ACC112 (cell line): Measurements from ENCODE around the gene WDR17.
"Not testable (repeated sequence)": the region's sequence is repeated elsewhere in the genome, so short reads cannot be mapped to it uniquely, and the experiment has no call there.

Experiments used
- H2AFZ ChIP-seq: fragments of 200-600 bp; sonication (generic); one replicate; pipeline ENCODE4 v1.6.0; 2017; ENCODE audit warnings: antibody characterized with exemption, low read length; ENCODE audit not compliant: unreplicated experiment
- H3K27ac ChIP-seq: fragments of 200-600 bp; sonication (generic); 2 replicates; pipeline ENCODE4 v1.5.1; 2014; ENCODE audit warnings: low read depth, mild to moderate bottlenecking, antibody characterized with exemption, low read length, moderate library complexity
- H3K27me3 ChIP-seq: fragments of 200-600 bp; sonication (generic); 2 replicates; pipeline ENCODE4 v1.6.1; 2014; ENCODE audit warnings: mild to moderate bottlenecking, antibody characterized with exemption, low read length, moderate library complexity, mixed read lengths; ENCODE audit not compliant: insufficient read depth
- H3K36me3 ChIP-seq: fragments of 200-600 bp; sonication (generic); 2 replicates; pipeline ENCODE4 v1.6.1; 2016; ENCODE audit warnings: mild to moderate bottlenecking, antibody characterized with exemption, low read length, moderate library complexity, mixed read lengths; ENCODE audit not compliant: insufficient read depth
- H3K4me1 ChIP-seq: fragments of 200-600 bp; sonication (generic); one replicate; pipeline ENCODE4 v1.6.1; 2016; ENCODE audit warnings: low read length, mixed read lengths; ENCODE audit not compliant: insufficient read depth, unreplicated experiment, control insufficient read depth
- H3K4me3 ChIP-seq: fragments of 200-600 bp; sonication (generic); 2 replicates; pipeline ENCODE4 v1.5.1; 2014; ENCODE audit warnings: mild to moderate bottlenecking, low read depth, low read length
- H3K79me2 ChIP-seq: fragments of 200-600 bp; sonication (generic); one replicate; pipeline ENCODE4 v1.6.0; 2016; ENCODE audit warnings: low read length; ENCODE audit not compliant: control insufficient read depth, unreplicated experiment, insufficient read depth

The WDR17 gene

DNA sequence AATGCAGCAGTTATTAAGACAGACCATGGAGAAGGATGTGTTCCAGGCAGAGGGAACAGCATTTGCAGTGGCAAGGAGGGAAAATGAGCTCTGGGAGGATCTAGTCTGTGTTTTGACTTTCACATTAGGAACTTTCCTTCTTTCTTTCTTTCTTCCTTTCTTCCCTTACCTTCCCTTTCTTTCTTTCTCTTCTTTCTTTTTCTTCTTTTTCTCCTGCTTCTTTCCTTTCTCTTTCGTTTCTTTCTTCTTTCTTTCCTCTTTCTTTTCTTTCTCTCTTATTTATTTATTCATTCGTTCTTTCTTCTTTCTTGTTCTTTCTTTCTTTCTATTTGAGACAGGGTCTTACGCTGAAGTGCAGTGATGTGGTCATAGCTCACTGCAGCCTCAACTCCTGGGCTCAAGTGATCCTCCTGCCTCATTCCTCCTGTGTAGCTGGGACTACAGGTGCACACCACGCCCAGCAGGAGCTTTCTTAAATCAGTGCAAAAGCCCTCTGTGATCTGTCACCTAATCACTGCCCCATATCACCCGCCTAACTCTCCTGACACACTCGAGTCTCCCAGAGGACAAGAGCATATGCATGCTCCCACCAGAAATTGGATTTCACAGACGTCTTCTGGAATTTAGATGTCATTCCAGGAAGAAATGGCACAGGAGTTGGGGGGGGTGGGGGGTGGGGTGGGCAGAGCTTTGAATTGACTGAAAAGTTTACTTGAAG lies 145.1 kb downstream of the WDR17 start:
- Histone ChIP-seq H3K36me3 (no peaks in the 10 kb centered on the region), H3K4me3 (no peak overlapping the region), H3K27ac (no peak overlapping the region), H3K27me3 (peaks cover 14% of the 10 kb centered on the region), H2AFZ (no peak overlapping the region), H3K4me1 (no peaks in the 10 kb centered on the region), H3K79me2 (no peaks in the 10 kb centered on the region)

DNA sequence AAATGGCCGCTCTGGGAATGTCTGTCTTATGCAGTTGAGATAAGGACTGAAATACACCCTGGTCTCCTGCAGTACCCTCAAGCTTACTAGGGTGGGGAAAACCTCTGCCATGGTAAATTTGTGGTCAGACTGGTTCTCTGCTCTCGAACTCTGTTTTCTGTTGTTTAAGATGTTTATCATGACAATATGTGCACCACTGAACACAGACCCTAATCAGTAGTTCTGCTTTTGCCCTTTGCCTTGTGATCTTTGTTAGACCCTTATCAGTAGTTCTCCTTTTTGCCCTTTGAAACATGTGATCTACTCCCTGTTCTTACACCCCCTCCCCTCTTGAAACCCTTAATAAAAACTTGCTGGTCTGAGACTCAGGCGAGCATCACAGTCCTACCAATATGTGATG lies 146.7 kb downstream of the WDR17 start:
- not testable (repeated sequence) for H3K27me3 ChIP-seq, H3K27ac ChIP-seq, H3K4me1 ChIP-seq, H3K4me3 ChIP-seq, H2AFZ ChIP-seq, H3K36me3 ChIP-seq, H3K79me2 ChIP-seq

DNA sequence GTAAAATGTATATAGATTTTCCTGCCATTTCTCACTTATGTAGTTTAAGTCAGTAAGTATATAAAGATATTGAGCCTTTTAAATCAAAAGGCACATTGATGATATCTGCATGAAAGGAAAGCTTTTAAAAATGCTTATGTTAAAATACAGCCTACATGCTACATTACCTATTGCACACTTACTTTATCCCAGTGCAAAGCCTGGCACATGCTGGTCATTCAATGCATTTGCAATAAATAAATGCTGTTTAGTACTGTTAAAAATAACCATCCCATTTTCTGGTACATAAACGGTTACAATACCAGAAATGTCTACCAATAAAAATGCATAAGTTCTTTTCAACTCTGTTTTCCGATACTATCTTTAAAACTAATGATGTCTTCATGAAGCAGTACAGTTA lies 151.9 kb downstream of the WDR17 start:
- H3K36me3 ChIP-seq: no peaks in the 10 kb centered on the region
- H3K27me3 ChIP-seq: no peaks in the 10 kb centered on the region
- H2AFZ ChIP-seq: no peak overlapping the region
- H3K27ac ChIP-seq: no peak overlapping the region
- no peak overlapping the region for H3K4me3 ChIP-seq
- H3K79me2 ChIP-seq: no peaks in the 10 kb centered on the region
- H3K4me1 ChIP-seq: no peaks in the 10 kb centered on the region

DNA sequence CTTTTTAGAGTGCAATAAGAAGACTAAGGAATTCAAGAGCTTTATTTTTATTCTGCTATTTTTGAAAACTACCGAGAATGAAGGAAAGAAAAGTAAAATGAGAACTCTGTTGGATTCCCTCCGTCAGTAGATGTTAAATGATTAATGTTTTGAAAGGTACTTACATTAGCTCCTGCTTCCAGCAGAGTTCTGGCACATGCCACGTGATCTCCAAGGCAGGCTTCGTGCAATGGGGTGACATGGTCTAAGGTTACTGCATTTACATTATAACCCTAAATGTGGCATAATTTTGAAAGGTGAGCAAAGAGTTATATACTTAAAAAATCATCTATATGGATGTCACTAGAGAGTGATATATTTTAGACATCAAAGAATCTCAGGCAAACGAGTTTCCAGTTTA lies 156.5 kb downstream of the WDR17 start:
- H3K27me3 ChIP-seq: no peaks in the 10 kb centered on the region
- no peak overlapping the region for H3K27ac ChIP-seq
- no peaks in the 10 kb centered on the region for H3K79me2 ChIP-seq
- no peak overlapping the region for H2AFZ ChIP-seq
- H3K36me3 ChIP-seq: no peaks in the 10 kb centered on the region
- no peaks in the 10 kb centered on the region for H3K4me1 ChIP-seq
- H3K4me3 ChIP-seq: no peak overlapping the region

DNA sequence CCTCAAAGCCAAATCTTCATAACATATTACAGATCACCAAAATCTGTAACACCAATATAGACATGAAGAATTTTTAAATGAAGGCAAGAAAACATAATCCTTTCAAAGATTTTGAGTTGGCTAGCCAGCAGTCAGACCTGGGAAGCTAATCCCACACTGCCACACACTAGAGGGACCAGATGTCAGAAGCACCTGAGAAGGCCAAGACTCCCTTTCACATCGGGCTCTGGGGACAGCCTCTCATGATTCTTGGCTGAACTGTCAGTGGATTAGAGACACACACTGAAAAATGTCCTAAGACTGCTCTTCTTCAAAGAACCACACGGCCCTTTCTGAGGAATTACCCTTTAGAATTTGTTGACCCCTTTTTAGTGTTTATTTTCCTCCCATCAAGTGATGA lies 157.9 kb downstream of the WDR17 start:
- H3K79me2 ChIP-seq: no peaks in the 10 kb centered on the region
- no peak overlapping the region for H2AFZ ChIP-seq
- no peak overlapping the region for H3K4me3 ChIP-seq
- H3K27me3 ChIP-seq: no peaks in the 10 kb centered on the region
- no peaks in the 10 kb centered on the region for H3K4me1 ChIP-seq
- H3K27ac ChIP-seq: no peak overlapping the region
- no peaks in the 10 kb centered on the region for H3K36me3 ChIP-seq

DNA sequence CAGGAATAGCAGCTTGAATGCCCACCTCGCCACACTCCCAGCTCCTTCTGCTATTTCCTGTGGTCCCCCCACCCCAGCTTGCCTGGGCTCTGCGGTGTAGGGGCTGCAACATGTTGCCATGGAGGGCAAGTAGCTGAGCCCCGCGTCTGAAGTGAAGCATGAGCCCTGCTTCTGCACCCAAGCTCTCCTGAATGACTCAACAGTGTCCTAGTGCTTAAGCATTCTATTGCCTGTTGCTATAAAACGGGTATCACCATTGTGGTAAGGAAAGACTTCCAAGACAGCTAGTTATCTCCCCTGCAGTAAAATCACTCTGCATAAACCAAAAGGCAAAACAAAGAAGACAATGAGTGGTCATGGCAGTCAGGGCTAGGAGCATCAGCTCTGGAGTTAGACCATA lies 161.1 kb downstream of the WDR17 start:
- Histone ChIP-seq H3K36me3 (no peaks in the 10 kb centered on the region), H3K4me3 (no peak overlapping the region), H3K27ac (no peak overlapping the region), H3K27me3 (no peaks in the 10 kb centered on the region), H3K79me2 (no peaks in the 10 kb centered on the region), H3K4me1 (no peaks in the 10 kb centered on the region), H2AFZ (no peak overlapping the region)

DNA sequence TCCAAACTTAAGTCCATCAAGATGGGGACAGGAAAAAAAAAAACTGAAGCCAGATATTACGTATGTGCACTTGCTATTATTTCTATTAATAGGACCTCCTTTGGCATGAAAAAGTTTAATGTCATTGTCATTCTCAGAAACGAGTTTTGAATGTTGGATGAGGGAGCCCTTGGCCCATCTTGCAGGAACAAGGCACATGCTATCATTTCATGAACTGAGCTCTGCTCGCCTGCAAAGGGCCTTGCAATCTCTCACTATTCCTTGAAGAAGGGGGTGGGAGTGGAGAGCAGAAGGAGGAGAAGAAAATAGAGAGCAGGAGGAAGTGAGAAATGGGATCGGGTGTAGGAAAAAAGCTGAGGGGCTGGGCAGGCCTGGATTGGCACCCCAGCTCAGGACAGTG lies 164.0 kb downstream of the WDR17 start:
- Histone ChIP-seq H3K79me2 (no peaks in the 10 kb centered on the region), H2AFZ (no peak overlapping the region), H3K27ac (no peak overlapping the region), H3K4me3 (no peak overlapping the region), H3K27me3 (no peaks in the 10 kb centered on the region), H3K4me1 (no peaks in the 10 kb centered on the region), H3K36me3 (no peaks in the 10 kb centered on the region)
